HL-60 (cell line): Measurements from ENCODE around the gene VAX1.
"Not testable (repeated sequence)": the region's sequence is repeated elsewhere in the genome, so short reads cannot be mapped to it uniquely, and the experiment has no call there.

Source experiments
- DNase-seq, 2 experiments: peaks; one replicate each; pipeline ENCODE4 v3.0.0-alpha.2; 2010 to 2020; ENCODE audit warnings: low read depth in 1 of 2, low spot score in 1 of 2
- H3K27ac ChIP-seq: fragments of 250-450 bp; sonication (Bioruptor Pico); replicated peaks from 2 replicates; pipeline ENCODE4 v1.5.1; 2020; ENCODE audit warnings: mild to moderate bottlenecking, moderate library complexity
- H3K27me3 ChIP-seq: fragments of 250-450 bp; sonication (Bioruptor Pico); 2 replicates; pipeline ENCODE4 v1.5.1; 2021; ENCODE audit warnings: mild to moderate bottlenecking, moderate library complexity; ENCODE audit not compliant: insufficient read depth, poor library complexity, severe bottlenecking
- H3K4me3 ChIP-seq: replicated peaks from 2 replicates; pipeline ENCODE4 v1.5.1; 2011; ENCODE audit warnings: mild to moderate bottlenecking, control low read depth, low read length; ENCODE audit not compliant: insufficient read depth
- GABPA ChIP-seq: IDR thresholded peaks from 2 replicates; pipeline ENCODE4 v1.6.1; 2012; ENCODE audit warnings: low read depth
- POLR2AphosphoS5 ChIP-seq: IDR thresholded peaks from 2 replicates; pipeline ENCODE4 v1.6.1; 2012; ENCODE audit warnings: low read depth
- REST ChIP-seq: IDR thresholded peaks from 2 replicates; pipeline ENCODE4 v1.6.1; 2012; ENCODE audit warnings: low read depth; ENCODE audit not compliant: insufficient replicate concordance
- SPI1 ChIP-seq: IDR thresholded peaks from 2 replicates; pipeline ENCODE4 v1.6.1; 2012; ENCODE audit warnings: low read depth, mild to moderate bottlenecking, borderline replicate concordance
- long read RNA-seq: library from polyadenylated mRNA; unstranded; transcript quantifications from one replicate; pipeline ENCODE4 v2.0.0, GENCODE V29; 2020
- TF ChIP-seq, protein P1 (sequence below): IDR thresholded peaks from one replicate; pipeline ENCODE4 v1.5.1; 2011; ENCODE audit warnings: low read length, control low read depth, inconsistent platforms; ENCODE audit not compliant: insufficient read depth

Gene VAX1, protein sequence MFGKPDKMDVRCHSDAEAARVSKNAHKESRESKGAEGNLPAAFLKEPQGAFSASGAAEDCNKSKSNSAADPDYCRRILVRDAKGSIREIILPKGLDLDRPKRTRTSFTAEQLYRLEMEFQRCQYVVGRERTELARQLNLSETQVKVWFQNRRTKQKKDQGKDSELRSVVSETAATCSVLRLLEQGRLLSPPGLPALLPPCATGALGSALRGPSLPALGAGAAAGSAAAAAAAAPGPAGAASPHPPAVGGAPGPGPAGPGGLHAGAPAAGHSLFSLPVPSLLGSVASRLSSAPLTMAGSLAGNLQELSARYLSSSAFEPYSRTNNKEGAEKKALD
- long read RNA-seq, result 0 reads

- Histone ChIP-seq H3K27ac (no peak within 1 kb of the TSS), H3K27me3 (peaks cover 76% of the 10 kb centered on the region), H3K4me3 (no peak within 1 kb of the TSS)
- no peak for DNase-seq
- TF ChIP-seq POLR2AphosphoS5 (no peak), REST (no peak), GABPA (no peak), SPI1 (no peak)
- TF ChIP-seq, protein P1, sequence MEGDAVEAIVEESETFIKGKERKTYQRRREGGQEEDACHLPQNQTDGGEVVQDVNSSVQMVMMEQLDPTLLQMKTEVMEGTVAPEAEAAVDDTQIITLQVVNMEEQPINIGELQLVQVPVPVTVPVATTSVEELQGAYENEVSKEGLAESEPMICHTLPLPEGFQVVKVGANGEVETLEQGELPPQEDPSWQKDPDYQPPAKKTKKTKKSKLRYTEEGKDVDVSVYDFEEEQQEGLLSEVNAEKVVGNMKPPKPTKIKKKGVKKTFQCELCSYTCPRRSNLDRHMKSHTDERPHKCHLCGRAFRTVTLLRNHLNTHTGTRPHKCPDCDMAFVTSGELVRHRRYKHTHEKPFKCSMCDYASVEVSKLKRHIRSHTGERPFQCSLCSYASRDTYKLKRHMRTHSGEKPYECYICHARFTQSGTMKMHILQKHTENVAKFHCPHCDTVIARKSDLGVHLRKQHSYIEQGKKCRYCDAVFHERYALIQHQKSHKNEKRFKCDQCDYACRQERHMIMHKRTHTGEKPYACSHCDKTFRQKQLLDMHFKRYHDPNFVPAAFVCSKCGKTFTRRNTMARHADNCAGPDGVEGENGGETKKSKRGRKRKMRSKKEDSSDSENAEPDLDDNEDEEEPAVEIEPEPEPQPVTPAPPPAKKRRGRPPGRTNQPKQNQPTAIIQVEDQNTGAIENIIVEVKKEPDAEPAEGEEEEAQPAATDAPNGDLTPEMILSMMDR, result no peak
Observed at GRCh38 chr10:117137911-117138642, at the start of gene VAX1. Gene VAX1 (minus strand): TSS chr10:117138270. CDS start chr10:117138056, 214 bp downstream.

DNA sequence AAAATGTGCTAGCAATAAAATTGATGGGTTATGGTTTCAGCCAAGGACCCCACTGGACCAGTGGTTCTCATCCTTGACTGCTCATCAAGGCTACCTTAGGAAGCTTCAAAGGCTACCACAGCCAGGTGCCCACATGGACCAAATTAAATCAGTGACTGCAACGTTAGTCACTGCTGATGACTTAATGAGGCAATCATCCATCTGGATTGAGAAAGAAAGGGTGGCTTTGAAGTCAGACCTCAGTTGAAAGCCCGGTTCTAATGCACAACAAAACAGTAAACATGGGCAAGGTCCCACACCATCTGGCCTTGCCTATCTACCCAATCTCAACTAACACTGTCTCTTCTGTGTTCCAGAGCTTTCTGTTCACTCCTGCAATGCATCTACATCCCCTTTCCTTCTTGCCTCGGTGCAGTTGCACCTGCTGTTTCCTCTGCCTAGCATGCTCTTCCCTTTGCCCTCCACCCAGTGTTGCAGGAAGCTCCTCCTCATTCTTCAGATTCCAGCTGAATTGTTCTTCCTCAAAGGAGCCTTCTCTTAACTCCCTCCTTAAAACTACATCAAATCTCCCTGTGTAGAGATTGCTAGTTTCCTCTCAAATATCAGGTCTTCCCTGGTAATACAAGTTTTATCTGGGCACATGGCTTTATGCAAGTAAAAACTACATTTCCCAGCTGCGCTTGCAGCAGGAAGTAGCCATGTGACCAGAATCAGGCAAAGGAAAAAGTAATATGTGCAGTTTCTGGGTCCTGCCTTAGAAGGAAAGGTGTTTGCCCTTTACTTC is 49.0 kb upstream of the VAX1 start:
- no peak overlapping the region for H3K27ac ChIP-seq
- no peaks in the 10 kb centered on the region for H3K27me3 ChIP-seq
- H3K4me3 ChIP-seq, result no peak overlapping the region
- DNase-seq, result no peak
- TF ChIP-seq SPI1, result no peak
- no peak for TF ChIP-seq POLR2AphosphoS5
- no peak for TF ChIP-seq GABPA
- no peak for TF ChIP-seq REST
- TF ChIP-seq, protein P1, result no peak

- H3K27ac ChIP-seq, H3K27me3 ChIP-seq, H3K4me3 ChIP-seq, DNase-seq: not testable (repeated sequence)
Observed at GRCh38 chr10:117185817-117186216, 47.7 kb upstream of the VAX1 start.

DNA sequence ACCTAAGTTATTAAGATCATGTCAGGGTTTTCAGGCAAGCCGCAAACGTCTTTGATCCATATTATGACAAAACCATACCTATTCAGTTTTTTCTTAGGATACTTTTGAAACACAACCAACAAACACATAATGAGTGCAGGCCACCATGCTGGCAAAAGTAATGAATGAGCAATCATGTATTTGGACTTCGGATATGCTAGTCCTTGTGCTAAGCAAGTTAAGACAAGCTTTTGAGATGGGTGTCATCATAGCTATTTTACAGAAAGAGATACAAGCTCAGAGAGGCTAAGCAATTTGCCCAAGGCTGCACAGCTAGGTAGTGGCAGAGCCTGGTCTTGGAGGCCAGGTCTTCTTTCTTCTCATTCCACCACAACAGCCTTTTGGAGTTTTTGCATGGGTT is 46.8 kb upstream of the VAX1 start:
- no peak overlapping the region for H3K27ac ChIP-seq
- H3K4me3 ChIP-seq, result no peak overlapping the region
- no peaks in the 10 kb centered on the region for H3K27me3 ChIP-seq
- TF ChIP-seq, protein P1, result no peak
- TF ChIP-seq POLR2AphosphoS5, result no peak
- no peak for TF ChIP-seq GABPA
- no peak for TF ChIP-seq REST
- TF ChIP-seq SPI1, result no peak
- no peak for DNase-seq
